CD4-positive, alpha-beta T cell treated with Interleukin-4 for 4 hours (primary cell): ENCODE measurements around the gene ADAT3.

Experiments used
- DNase-seq: peaks from one replicate; pipeline ENCODE4 v3.0.0-alpha.2; 2020

Gene ADAT3

DNA sequence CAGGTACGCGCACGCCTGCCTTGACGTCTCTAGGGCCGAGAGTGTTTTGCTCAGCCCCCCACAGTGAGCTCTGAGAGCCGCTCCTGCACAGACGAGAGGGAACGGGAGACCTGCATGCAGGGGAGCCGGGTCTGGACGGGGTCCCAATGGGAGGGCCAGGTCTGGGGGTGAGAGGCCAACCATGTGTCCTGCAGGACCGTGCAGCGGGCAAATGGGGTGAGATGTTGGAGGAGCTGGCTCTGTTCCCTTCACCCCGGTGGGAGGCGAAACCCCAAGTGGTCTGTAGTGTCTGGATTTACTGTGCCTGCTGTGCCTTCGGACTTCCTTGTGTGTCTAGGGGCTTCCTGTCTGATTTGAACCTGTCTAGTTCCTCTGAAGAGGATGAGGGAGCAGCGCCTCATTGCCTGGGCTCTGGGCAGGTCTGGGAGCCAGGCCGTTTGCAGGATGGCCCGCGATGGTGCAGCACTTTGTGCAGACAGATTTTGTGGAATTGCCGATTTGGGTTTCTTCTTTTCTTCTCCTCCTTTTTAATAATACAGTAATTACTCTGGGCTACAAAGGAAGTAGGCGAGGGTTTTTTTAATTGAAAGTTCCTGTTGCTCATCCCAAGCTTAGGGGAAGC is 37.8 kb downstream of the ADAT3 start:
- DNase-seq: no peak

DNA sequence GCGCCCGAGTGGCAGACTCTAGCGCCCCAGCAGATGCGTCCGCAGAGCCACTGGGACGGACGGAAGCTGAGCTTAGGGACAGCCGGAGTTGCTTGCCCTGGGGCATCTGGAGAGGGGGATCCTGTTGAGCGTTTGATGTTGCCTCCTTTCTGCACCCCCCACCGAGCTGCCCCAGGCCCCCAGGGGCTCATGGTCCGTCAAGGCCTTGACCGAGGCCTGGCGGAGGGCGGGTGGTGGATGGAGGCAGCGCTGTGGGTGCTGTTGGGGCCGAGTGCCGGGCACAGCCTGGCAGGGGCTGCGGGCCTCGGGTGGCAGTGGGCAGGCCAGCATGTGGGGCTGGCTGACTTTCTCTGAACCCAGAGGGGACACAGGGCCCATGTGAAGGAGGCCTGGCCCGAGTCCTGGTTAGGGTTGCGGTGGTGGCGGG is 38.5 kb downstream of the ADAT3 start:
- no peak for DNase-seq

DNA sequence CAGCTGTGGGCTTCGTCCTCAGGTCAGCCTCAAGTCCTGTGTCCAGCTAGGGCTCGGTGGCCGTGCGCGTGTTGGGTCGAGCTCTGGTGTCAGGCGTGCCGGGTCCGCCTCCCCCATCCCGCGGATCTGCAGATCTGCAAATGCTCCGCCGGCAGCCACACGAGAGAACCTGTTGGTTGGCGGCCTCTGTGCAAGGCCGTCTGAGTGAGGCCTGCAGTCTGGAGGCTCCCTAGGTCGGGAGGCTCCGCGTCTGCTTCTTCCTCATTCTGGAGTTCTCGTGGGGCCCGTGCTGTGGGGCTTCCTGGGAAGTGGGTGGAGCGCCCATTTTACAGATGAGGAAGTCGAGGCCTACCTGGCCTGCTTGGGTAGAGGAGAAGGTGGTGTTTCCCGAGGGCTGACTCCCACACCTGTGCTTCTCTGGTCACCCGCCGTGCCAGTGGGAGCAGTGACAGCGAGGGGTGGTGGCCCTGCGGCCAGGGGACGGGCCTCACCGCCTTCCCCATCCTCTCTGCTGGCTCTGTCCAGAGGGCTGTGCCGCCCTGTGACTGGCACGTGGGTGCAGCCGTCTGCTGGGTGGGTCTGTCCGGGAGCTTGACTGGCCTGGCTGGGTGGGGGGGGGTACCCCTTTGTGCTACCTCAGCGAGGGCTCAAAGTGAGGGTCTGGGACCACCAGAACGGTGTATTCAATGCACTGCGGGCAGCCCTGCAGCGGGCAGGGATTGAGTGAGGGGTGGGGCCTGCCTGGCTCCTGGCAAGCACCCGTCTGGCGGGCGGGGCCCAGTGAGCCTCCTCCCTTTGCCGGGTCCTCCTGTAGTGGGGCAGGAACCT is 39.1 kb downstream of the ADAT3 start:
- DNase-seq: no peak

DNA sequence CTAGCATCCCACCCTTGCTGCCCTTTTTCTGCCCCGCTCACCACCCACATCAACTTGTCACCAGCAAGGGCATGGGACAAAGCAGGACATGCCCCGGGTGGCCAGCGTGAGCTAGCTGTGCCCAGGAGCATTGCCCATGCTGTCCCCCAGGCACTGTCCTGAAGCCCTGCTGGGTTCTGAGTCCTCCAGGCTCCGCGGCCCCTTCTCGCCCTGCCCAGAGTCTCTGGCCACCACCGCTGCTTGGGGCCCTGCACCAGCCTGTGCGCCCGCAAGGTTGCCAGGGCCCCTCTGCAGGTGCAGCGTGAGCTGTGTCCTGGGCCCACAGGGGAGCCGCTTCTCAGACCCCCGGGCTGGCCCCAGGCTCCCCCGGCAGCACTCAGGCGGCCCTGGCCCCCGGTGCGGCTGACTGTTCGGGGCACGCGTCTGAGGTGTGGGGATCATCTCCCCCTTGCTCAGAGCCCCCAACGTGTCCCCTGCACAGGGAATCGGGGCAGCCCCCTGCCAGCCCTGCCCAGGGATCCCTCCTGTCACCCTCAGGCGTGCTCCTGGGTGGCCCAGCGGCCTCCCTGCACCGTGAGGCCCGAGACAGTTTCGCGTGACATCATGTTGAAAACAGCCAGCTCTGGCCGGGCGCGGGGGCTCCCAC is 39.8 kb downstream of the ADAT3 start:
- no peak for DNase-seq

DNA sequence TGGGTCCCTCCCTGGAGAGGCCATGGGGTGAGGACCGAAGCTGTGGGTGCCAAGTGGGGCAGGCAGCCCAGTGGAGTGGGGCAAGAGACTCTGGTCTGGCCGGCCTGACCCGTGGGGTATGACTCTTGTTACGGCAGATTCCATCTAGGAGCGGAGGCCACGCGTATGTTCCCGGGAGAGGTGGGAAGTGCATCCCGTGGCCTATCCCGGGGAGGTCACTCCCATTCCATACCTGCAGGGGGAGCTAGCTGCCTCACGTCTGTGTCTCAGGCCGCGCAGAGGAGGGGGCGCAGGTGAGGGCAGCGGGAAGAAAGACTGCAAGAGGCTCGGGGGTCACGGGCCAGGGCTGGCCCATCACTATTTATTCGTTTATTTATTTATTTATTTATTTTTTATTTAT is 40.7 kb downstream of the ADAT3 start:
- DNase-seq: no peak

DNA sequence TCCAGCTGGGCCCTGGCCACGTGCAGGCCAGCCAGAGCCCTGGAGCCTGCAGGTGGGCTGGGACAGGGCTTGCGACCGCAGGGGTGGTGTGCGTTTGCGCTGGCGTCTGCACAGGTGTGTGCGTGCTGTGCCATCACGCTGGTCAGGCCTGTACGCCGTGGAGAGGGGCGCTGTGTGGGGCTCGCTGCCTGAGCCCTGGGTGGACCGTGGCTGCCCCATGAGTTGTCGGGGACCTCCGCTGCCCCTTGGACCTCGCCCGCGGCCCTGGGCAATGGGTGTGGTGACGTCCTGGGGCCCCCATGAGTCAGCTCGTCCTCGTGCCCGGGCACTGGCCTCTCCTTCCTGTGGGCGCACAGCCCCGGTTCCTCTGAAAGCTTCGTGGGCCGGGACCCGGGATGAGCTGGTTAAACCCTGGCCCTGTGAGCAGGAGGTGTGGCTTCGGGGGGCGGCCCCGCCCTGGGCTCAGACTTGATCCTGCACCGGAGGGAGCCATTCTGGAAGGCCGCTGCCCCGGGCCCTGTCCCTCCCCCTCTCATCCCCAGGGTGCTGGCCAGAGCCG is 42.5 kb downstream of the ADAT3 start:
- no peak for DNase-seq

DNA sequence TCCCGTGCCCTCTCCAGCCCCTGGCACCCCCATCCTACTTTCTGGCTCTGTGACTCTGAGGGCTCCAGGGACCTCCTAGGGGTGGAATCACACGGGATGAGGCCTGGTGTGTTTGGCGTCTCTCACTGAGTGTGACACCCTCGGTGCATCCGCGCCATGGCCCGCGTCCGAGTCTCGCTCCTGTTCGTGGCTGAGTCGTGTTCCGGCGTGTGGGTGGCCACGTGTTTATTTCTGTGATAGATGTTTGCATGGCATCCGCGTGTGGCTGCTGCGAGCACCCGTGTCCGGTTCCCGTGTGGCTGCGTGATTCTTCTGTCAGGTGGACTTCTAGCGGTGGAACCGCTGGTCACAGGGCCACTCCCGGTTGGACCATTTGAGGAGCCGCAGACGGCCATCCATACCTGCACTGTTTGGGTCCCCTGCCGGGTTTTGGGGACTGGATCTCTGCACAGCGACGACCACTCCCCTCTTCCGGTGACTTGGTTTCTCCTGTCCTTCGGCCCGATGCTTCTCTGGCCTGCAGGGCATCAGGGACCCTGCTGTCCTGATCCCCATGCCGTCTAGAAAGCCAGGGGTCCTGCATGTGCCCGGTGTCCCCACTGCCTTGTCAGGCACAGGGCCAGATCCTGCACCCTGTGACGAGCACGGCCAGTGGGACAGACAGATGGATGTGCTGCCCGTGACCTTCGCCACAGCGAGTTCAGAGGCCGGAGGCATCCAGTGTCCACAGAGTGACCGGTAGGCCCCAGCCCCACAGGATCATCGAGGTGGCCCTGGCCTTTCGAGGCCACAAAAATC is 44.3 kb downstream of the ADAT3 start:
- DNase-seq: no peak

DNA sequence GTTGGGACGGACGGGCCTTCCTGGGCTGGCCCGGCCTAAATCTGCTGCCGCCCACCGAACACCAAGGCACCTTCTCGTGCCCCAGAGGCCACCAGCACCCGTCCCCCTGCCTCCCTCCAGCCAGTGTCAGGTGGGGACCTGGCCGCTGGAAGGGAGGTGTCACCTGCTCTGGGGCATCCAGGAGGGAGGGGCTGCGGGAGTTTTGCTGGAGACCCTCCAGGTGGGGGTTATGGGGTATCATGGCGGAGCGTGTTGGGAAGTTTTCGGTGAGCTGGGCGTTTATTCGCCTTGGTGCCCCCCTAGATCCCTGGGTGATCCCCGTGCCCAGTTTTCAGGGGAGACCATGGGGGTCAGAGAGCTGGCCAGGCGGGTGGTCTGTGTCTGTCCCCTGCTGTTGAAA is 45.4 kb downstream of the ADAT3 start:
- DNase-seq: no peak

DNA sequence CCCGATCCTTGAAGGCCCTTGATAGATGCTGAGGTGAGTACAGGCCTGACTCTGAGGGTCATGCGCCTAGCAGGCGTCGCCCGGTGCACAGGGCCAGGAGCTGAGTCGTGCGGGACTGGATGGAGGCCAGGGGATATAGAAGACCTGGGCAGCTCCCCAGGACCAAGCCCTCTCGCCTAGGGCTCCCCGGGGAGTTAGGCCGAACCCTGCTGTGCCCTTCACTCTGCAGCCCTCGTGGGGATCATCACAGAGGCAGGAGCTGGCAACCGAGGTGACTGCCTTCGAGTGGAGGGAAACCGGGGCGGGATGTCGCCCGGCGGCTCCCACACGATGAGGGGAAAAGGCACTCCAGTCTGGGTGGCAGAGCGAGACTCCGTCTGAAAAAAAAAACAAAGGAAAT is 47.4 kb downstream of the ADAT3 start:
- no peak for DNase-seq

DNA sequence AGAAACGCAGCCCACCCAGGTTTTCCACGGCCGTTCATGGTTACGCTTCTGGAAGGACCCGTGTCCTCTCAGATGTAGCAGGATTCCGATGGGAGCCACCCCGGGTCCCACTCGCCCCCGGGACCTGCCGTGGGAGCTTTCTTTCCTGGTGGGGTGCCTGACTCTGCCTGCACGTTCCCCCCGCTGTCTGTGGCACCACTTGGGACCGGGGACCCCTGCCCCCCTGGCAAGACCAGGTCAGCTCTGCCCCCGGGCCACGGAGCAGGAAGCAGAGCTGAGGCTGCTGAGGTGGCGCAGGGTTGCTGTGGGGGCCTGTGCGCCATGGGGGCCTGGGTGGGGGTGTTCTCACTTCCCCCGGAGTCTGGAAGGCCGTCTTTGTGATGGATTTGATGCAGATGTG is 47.8 kb downstream of the ADAT3 start:
- no peak for DNase-seq

DNA sequence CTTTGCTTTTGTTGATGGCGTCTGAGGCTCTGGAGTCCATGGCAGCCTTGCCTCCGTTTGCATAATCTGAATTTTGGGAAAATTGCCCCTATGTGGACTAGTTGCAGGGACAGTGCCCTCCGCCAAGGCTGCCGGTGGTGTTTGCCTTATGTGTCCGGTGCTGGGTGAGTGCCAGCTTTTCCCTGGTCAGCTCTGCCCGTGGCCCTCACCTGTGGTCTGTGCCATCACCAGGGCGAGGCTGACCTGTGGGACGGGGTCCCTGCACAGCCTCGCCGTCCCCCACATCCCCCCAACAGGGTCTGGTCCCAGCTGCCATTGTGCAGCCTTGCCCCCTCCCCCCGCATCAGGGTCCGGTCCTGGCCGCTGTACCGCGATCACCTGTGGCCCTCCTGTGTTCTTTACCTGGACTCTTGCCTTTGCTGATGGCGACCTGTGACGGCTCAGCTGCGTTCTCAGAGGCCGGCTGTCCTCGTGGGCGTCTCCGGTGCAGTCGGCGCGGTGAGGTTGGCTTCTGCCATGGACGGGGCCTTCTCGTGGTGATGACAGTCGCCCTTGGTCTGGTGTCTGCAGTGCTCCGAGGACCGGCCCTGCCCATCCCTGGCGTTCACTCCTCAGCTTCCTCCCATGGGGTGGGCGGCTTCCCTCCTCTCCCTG is 48.4 kb downstream of the ADAT3 start:
- no peak for DNase-seq

DNA sequence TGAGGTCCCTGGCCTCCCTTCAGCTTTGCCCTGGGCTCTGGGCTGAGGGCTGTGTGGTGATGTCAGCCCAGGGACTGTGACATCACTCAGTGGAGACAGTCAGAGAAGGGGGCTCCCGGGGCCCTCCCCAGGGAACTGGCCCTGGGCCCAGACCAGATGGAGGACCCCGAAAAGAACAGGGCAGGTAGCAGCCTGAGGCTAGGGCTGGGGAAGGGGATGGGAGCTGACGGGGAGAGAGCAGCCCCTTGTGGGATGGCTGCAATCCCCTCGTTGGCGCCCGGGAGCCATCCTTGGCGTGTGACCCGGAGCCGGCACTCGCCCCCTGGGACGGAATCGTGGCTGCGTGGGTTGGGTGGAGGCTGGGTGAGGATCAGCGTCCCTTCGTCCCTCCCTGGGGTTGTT is 49.3 kb downstream of the ADAT3 start:
- no peak for DNase-seq

DNA sequence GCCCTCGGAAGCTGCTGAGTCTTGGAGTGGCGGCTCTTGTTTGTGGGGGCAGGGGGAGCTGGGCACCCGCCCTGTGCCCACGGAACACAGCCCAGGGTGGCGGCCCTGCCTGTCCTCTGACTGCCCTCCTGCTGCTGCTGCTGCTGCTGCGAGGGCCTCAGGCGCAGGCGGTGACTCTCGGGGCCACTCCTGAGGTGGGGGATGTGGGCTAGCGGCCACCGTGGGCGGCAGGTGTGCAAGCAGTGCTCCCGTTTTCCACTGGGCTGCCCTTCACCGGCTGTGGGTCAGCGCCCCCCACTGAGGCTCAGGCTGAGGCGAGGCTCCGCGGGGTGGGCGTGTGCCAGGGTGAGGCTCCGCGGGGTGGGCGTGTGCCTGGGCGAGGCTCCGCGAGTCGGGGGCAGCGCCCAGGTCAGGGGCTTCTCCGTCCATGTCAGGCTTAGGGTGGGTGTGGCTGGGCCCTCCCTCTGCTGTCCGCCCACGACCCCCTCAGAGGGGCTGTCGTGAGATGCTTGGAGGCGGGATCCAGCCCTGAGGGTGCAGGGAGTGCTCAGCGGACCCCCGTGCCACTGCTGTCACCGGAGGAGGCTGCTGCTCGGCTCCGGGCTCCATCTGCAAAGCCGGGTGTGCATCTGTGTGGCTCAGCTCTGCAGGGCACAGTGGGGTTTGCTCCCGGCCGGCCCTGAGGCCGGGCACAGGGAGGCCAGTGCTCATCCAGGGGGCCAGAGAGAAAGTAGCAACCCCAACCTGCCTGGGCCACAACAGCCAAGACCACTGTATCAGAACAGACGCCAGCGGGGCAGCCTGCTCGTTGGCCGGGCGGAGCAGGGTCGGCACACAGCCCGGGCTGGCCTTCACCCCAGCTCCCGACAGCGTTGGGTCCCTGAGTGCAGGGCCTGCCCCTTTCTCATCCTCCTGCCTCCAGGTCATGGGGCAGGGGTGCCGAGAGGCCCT is 50.2 kb downstream of the ADAT3 start:
- no peak for DNase-seq

DNA sequence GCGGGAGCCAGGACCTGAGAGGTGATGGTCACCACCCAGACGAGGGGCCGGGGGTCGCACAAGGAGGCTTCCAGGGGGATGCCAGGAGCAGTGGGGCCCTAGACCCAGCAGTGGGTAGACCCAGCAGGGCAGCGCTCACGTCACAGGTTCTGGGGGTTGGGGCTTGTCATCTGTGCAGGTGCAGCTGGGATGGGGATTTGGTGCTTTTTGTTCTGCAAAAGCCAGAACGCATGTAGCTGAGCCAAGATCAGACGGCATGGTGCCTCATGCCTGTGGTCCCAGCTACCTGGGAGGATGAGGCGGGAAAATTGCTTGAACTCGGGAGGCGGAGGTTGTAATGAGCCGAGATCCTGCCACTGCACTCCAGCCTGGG is 50.9 kb downstream of the ADAT3 start:
- no peak for DNase-seq

DNA sequence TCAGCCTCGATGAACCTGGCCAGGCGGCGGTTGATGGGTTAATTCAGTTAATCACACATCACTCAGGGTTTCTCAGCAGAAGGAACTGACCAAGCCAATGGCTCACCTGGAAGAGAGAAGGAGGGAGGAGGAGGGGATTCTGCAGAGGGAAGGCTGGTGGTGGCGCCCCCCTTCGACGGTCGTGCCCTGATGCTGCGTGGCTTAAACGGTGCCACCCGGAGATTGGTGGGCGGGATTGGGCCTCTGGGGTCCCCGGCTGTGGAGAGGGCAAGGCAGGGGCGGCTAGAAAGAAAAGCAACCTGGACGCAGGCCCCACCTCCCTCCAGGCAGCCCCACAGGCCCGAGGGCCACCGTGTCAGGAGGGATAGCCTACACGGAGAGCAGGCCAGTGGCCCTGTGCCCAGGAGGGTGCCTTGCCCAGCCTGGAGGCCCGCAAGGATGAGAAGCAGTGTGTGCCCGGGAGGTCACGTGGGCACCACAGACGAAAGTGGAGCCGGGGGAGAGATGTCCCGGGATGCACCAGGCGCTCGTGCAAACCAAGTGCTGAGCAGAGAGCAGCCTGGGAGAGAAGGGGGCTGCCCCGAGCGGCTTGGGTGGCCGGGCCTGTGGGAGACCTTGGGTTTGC is 51.8 kb downstream of the ADAT3 start:
- DNase-seq: no peak

DNA sequence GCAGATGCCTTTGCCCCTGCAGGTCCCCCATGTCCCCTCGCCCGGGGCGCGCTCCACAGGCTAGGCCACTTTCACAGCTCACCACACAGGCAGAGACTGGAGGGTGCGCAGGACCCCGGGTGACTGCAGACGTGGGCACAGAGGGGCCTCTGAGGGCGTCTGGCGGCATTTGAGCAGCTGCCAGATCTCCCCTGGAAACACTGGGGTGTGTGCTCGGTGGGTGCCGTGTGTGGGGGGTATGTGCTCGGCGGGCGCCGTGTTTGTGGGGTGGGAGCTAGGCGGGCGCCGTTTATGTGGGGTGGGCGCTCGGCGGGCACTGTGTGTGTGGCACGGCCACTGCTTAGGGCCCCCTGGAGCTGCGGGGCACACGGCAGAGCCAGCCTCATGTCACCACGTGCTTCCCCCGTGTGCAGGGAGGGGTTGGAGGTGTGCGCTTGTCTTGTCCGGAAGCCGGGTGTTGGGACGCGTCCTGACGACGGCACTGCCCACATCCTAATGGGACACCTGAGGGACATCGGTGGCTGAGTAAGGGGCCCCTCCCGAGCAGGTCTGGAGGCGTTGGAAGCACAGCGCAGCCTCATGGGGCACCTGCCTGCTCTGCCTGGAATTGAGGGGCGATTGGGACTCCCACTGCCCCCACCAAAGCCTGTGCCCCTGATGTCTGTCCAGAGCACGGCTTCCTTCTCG is 52.5 kb downstream of the ADAT3 start:
- DNase-seq: no peak

DNA sequence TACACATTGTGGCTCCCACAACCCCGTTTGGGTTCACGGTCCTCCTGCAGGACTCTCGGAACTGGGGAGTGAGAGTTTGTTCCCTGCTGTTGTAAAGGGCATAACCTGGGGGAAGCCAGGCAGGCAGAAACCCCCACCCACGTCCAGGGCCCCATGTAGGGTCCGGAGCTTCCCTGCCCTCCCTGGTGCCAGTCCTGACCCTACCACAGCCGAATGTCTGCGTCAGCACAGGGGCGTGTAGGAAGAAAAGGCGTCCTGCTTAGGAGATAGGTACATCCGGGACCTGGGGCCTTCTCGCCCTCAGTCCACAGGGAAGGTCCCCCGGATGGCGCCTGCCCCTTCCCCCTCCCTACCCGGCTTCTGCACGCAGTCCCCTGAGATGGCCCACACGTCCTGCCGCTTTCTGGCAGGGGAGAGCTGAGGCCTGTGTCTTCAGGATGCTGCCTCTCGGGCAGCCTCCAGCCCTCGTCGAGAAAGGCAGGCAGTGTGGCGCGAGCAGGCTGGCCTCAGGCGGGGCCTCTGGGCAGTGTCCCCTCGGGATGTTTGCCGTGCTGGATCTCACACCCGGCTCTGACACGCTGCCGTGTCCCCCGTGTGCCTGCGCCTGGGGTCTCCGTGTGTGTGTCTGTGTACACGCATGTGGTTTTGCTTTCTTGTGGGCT is 54.9 kb downstream of the ADAT3 start:
- no peak for DNase-seq

DNA sequence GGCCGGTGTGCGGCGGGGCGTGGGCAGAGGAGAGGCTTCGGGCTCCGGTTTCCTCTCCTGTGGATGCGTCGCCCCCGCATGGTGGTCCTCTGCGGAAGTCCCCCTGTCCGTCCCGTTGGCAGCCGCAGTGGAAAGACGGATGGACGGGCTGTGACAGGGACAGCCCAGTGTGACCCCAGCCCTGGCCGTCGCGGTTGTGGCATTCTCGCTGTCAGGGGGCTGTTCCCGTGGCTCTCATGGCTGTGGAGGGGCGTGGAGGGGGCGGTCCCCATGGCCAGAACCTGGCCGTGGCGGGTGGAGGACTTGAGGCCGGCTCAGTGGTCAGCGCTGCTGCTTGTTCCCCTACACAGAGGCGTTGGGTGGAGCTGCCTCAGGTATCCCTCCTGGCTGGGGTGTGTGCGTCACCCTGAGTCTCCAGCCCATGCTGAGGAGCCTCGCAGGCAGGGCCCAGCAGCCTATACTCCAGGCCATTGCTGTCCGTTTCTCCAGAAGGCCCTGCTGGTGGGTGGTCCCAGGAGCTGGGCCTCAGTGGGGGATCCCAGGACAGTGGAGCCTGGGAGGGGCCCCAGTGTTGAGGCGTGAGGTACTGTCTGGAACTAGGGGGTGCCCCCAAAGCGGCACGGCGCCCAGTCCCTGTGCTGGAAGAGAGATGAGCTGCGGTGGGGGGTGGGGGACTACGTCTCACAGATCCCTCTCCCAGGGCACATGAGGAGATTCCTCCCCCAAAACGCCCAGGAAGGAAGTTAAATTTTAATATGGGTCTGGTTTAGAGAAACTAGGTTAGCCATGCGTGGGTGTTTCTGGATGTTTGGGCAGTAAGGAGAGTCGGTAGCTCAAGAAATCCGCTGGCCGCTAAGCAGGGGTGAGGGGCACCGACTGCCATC is 56.0 kb downstream of the ADAT3 start:
- DNase-seq: no peak

DNA sequence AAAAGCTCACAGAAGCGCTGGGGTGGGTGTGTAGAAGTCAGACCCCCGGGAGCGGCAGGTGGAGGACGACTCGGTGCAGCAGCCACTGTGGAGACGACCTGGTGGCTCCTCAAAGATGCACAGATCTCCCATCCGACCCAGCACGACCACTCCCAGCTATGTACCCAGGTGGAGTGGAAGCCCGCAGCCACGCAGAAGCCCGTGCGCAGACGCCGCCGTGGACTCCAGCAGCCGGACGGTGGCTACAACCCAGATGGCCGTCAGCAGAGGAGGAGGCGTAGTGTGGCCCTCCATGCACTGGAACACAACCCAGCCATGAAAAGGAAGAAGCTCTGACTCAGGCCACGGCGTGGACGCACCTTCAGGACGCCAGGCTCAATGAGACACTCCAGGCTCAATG is 57.5 kb downstream of the ADAT3 start:
- no peak for DNase-seq
